HG02970 (cell line): ENCODE data around the gene PRXL2A.
A peak's percentile ranks its signal among the peaks of the same experiment; 100 is the strongest.
"Not testable (repeated sequence)": the region's sequence is repeated elsewhere in the genome, so short reads cannot be mapped to it uniquely, and the experiment has no call there.

Experiments used
- ATAC-seq: cut with Tn5 transposase; IDR thresholded peaks from one replicate; pipeline ENCODE4 v1.9.1; 2021; ENCODE audit warnings: mild to moderate bottlenecking, moderate library complexity, moderate number of reproducible peaks; ENCODE audit not compliant: unreplicated experiment, low FRiP score

PRXL2A gene

DNA sequence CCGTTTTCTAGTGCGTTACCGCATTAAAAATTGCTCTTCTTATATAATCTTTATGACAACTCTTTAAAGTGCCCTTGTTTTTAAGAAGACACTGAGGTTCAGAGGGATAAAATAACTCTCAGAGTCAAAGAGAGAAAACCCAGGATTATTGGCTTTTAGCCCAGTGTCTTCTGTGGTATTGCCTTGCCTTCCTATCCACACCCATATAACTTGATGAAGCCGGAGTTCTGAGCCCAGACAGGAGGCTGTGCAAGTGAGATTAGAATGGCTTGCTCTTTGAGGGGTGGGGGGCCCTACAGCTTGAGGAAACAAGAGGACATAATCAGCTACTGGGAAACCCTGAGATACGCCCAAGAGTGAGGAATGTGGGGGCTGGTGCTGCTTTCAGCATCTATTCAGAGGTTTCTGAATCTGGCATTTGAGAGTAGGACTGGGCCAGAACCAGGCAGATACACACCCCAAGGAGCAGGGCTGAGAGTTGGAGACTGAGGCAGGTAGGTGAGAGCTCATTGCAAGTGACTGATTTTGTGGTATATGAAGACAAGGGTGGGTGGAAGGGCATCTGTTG lies 2.3 kb downstream of the PRXL2A start:
- no peak for ATAC-seq

DNA sequence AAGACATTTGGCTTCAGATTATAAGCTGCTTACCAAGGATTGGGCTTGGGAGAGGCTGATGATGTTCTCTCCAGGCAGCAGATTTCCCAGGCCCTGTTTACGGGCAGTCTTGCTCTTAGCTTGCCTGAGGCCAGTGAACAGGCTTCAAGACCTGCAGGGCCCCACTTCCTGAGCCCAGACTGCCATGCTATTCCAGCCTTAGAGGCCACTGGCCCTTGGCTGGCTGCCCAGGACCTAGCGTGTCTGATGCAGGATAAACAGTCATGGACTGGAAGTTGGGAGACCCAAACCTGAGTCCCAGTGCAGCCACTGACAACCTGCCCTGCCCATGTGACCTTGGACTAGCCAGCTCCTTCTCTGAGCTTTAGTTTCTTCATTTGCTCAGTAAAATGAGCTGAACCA lies 2.9 kb downstream of the PRXL2A start:
- no peak for ATAC-seq

DNA sequence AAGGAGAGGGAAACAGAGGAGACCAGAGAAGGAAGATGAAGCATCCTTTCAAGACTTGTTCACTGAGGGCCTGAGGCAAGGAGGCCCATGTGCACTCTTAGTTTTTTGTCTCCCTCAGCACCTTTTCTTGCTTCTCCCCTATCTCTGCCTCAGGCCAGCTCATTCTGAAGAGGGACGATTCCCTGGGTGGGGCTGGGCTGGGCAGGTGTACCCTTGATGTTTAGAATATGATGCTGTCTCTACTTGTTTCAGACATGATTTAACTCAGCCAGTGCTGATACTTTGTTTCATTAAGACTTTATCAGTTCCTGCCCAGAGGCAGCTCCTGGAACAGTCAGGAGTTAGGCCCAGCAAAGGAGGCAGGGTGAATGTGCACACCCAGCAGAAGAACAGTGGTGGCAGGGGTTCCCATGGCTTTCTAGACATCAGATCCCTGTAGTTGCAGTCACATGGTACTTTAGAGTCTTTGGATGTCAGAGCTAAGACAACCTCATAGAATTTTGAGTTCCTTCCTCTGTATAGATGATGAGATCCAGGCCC lies 3.4 kb downstream of the PRXL2A start:
- ATAC-seq: no peak

DNA sequence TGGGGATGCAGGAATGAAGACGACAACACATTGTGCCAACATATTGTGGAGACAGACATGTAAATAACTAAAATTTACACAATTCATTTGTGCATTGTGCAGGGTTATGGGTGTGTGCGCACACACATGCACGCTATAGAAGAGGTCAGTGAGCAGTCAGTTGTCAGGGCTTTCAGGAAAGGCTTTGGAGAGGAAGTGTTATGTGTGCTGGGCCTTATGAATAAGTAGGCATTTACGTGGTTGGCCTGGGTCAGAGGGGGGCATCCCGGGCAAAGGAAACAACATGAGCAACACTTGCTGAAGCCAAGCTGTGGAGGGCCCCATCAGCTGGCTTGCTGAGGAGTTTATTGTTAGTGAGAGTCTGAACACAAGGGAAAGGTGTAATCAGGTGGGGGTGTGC lies 4.1 kb downstream of the PRXL2A start:
- ATAC-seq: no peak

DNA sequence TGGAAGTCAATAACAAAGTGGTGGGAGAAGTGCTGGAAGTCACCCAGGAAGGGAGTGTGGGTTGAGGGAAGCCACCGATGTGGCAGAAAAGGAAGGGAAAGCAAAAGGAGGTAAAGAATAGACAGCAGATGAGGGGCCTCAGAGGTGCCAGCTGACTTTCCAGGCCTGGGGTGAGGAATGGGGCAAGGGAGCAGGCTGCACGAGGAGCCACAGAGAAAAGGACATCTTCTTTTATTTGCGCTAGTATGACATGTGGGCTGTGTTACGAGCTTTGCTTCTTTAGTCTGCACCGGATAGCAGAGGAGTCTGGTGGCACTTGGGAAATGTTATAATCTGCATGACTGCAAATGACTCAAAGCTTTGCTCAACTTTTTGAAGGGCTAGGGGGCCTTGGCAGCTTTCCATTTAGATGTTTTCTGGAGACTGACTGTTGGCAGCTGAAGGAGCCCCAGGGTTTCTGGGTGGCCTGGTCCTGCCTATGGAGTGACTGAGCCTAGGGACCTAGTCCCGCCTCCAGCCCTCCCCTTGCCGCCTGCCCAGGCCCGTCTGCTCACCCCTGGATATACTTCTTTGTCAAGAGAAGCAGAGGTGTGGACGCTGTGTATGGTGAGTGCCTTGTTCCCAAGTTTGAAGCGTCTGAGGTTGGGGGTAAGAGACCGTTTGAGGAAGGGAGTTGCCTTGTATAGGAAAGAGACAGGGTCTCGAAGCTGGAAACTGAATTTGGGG lies 5.1 kb downstream of the PRXL2A start:
- no peak for ATAC-seq

- no peak for ATAC-seq
These were observed 6.0 kb downstream of the PRXL2A start for GRCh38 chr10:80414142-80414895.

- ATAC-seq: no peak
These were observed 7.6 kb downstream of the PRXL2A start for GRCh38 chr10:80415734-80416478.

DNA sequence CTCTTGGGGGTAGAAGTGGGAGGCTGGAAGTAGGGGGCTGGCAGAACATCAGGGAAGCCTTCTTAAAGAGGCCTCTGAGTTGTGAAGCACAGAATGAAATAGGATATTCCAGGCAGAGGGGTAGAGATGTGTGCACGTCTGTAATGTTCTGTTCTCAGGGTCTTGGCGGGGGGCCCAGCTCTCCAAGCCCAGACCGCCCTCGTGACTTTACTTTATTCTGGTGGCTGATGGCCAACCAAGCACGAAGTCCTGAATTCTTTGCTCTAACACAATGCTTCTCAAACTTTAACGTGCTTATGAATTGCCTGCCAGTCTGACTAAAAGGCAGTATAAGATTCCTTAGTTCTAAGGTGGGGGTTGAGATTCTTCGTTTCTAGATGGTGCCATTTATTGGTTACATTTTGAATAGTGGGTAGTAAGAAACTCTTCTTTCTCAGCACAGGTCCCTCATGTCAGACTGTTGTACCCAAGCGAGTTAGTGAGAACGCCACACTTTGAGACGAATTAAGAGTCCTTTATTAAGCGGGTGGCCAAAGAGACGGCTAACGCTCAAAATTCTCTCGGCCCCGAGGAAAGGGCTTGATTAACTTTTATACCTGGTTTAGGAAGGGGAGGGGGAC lies 8.2 kb downstream of the PRXL2A start:
- ATAC-seq: no peak

GRCh38 chr10:80417256-80417655 lies 8.9 kb downstream of the PRXL2A start:
- not testable (repeated sequence) for ATAC-seq

DNA sequence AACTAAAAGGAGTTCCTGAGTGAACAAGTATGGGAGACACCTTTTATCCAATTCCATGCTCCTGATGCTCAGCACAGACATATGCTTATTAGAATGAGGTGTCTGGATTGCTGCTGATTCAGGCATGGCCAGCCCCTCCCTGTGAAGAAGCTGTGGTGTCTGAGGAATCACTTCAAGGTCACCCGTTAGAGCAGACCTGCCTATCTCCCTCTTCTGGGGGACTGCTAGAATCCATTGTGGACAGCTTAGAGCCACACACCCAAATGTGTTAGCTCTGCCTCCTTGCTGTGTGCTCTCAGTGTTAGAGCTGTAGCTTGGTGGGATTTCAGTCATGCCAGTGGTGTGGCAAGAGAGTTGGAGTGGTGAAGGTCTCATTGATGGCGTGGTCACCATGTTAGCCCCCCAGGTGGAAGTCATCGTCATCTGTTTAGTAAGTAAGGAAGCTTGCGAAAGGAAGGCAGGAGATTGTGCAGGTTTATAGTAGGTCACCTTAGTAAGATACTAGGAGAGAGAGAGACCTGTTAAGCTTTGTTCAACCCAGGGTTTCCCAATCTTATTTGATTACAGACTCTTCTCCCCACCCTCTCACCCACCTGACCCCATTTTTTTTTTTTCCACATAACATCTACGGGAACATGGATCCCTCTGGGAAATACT lies 12.8 kb downstream of the PRXL2A start:
- ATAC-seq: no peak

- peak; percentile 53 for ATAC-seq
These were observed 13.6 kb downstream of the PRXL2A start for GRCh38 chr10:80421707-80422536.

DNA sequence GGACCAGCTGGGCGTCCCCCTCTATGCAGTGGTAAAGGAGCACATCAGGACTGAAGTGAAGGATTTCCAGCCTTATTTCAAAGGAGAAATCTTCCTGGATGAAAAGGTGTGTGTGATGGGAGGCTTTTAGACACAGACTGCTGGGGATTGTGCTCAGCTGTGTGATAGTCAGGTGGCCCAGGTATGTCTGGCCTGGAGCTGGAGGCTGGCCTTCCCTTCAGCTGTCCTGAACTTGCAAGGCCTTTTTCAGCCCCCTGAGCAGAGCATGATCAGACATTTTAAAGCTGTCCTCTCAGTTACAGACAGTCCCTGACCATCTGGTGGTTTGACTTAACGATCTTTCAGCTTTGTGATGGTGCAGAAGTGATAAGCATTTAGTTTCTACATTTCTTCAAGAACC lies 17.6 kb downstream of the PRXL2A start:
- ATAC-seq: no peak

DNA sequence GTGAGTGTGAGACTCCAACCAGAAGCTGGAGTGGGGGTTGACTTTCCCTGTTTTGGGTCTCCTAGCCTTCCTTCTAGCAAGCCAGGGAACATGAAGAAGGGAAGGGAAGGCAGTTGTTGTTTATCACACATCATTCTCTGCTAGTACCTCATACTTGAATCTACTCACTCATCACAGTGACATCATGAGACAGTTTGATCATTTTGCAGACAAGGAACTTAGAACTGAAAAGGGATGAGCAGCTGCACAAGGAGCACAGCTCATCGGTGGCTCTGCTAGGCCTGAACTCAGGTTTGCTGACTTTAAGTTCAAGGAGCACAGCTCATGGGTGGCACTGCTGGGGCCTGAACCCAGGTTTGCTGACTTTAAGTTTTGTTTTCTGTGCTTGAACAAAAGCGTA lies 19.2 kb downstream of the PRXL2A start:
- ATAC-seq: no peak

DNA sequence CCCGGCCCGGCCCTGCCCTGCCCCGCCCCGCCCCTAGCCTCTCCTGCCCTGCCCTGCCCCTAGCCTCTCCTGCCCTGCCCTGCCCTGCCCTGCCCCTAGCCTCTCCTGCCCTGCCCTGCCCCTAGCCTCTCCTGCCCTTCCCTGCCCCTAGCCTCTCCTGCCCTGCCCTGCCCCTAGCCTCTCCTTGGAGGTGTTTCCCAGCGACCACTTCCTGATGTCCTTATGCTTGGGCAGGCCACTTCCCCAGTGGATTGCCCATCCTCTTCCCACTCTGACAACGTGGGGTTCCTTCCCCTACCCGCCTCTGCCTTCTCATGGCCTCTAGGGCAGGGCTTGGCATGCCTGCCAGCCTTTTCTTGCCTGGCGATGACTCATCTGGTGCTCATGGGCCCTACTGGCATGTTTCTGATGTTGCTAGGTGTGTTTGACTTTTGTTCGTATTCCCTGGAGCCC lies 21.2 kb downstream of the PRXL2A start:
- no peak for ATAC-seq

GRCh38 chr10:80433134-80433533 lies 24.8 kb downstream of the PRXL2A start:
- ATAC-seq: no peak

DNA sequence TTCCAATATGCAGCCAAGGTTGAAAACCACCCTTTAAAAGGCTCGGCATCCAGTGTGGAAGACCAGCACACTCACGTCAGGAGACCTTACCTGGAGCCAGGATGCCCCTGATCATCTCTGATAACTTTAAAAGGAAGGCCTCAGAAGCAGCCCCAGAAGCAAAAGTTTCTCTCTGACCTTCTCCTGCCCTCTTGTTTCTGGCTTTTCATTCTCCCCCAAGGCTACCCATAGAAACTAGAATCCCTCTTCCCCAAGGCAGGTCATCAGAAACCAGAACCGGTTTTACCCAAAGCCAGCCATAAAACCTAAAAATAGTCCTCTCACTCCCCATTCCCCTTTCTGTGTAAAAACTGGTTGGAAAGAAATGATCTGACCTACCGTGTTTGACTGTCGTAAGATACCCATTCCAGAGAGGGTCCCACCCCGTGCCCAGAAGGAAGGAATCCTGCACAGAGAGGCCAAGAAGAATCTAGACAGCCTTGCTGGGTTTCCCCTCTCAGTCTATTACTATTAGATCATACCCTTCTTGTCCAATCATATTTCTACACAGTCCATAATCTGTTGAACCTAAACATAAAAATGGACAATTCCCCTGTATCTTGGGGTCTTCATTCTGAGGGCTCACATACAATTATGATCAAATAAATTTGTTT lies 28.2 kb downstream of the PRXL2A start:
- no peak for ATAC-seq

DNA sequence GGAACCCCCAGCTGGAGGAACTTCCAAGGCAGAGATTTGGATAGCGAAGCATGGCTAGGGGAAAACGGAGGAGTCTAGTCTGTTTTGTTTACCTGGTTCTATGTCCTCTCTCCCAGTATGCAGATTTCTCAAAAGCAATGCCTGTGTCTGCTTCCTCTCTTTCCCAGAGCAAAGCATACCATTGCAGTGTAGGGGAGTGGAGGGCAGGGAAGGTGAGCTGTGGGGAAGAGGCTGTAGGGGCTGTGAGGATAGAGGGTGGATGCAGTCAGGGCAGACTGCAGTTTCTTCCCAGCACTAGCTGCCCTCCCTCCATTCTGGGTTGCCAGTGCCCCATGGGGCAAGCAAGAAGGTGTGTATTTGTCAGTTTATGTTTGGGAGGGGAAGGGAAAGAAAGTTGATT lies 28.9 kb downstream of the PRXL2A start:
- no peak for ATAC-seq

DNA sequence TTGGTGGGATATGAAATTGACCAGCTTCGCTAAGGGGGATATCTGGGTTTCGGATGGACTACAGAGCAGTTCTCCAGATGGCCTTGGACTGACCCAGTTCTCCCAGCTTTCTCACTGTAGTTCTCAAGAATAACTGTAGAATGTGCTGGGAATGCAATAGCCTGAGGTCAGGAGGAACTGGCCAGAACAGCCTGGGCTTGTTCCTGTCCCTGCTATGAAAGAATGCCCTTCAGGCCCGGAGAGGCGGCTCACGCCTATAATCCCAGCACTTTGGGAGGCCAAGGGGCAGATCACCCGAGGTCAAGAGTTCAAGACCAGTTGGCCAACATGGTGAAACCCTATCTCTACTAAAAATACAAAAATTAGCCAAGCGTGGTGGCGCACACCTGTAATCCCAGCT lies 33.5 kb downstream of the PRXL2A start:
- no peak for ATAC-seq
